Pons (tissue), 1 donor: ENCODE results near the gene CAT.
A peak's percentile ranks its signal among the peaks of the same experiment; 100 is the strongest.

Experiments used
- DNase-seq: peaks from one replicate; pipeline ENCODE4 v3.0.0-alpha.2; 2016; ENCODE audit warnings: low spot score

The CAT gene

DNA sequence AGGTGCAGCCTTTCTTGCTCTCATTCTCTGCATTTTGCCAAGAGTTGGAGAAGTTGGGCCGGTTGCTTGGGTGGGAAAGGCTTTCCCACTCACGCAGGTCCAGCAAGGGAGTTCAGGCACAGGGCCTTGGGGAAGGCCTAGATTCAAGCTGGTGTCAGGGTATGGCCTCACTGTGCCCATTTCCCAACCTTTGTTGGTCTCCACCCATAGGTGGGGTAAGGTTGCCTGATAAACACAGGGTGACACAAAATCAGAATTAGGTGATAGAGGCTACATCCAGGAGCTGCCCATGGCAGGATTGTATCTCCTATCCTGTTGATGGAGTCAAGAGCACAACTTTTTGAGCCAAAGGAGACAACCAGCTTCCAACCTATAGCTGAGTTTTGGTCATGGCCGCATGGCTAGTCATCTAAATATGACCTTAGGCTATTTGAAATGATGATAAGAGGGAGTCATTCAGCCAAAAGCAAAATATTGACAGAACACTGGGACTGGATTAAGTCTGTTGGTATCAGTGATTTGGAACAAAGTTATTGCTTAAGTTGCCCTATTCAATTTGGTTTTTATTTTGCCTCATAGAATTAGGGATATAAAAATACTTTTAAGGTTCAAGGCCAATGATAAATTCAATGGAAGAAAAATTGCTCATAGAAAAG lies 20.9 kb downstream of the CAT start:
- DNase-seq = no peak

DNA sequence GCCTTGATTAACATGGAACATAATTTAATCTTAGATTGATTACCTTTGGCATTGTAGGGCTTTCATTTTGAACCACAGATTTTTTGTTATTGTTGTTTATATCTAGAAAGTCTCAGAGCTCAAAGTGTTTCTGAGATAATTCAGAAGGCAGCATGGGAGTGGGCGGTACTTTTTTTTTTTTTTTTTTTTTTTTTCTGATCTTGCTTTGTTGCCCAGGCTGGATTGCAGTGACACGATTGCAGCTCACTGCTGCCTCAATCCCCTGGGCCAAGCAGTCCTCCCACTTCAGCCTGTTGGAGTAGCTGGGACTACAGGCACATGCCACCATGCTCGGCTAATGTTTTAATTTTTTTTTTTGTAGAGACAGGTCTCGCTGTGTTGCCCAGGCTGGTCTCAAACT lies 21.5 kb downstream of the CAT start:
- no peak for DNase-seq

DNA sequence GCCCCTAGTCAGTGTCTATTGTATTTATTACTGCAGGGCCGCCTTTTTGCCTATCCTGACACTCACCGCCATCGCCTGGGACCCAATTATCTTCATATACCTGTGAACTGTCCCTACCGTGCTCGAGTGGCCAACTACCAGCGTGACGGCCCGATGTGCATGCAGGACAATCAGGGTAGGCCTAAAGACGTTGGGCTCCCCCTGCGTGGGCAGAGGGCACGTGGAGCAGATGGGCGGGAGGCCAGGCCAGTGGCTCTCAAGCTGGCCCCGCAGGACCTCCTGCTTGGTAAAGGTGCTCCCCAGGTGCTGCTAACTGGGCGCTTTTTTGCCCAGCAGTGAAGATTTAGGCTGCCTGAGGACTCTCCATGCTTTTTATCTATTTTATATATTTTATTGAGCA lies 22.5 kb downstream of the CAT start:
- no peak for DNase-seq

DNA sequence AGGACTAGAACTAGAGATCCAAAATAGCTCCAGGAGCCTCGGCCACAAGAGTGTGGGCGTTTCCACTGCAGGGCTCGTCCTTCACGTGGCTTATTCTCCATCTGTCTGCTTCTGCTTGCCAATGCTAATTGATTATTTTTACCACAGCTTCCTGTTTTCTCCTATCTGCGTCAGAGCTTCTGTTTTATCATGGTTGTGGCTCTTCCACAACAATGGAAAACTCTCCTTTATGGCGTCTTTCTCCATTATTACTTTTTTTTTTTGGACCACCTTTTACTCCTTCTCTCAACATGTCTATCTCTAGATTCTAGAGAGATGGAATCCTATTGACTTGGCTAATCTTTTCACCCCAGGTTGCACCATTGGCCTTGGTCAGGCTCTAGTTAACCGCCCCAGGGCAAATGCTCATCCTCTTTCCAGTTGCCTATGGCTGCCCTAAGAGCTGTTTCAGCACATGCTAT lies 25.9 kb downstream of the CAT start:
- no peak for DNase-seq

DNA sequence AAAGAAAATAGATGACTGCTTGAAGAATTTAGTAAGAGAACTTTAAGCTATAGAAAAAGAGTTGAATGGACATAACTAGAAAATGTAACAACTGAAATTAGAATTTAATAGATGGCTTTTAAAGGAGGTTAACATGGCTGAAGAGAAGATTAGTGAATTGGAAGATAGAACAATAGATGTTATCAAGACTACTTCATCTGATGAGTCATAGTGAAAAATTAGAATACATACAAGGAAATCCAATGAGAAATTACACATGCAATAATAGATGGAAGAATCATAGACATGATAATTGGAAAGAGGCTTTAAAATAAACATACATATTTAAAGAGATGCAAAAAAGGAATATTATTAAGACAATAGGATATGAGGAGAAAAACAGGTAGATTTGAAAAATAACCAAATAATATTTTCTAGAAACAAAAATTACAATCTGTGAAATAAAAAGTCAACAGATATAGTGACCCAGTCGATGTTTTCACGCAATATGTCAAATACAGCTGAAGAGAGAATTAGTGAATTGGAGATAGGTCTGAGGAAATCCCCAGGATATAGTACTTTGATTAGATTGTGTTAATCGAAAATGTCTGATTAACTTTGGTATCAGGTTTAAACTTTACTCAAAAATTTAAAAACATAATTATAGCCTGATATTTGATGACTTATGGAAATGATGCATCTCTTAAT lies 28.2 kb downstream of the CAT start:
- no peak for DNase-seq

DNA sequence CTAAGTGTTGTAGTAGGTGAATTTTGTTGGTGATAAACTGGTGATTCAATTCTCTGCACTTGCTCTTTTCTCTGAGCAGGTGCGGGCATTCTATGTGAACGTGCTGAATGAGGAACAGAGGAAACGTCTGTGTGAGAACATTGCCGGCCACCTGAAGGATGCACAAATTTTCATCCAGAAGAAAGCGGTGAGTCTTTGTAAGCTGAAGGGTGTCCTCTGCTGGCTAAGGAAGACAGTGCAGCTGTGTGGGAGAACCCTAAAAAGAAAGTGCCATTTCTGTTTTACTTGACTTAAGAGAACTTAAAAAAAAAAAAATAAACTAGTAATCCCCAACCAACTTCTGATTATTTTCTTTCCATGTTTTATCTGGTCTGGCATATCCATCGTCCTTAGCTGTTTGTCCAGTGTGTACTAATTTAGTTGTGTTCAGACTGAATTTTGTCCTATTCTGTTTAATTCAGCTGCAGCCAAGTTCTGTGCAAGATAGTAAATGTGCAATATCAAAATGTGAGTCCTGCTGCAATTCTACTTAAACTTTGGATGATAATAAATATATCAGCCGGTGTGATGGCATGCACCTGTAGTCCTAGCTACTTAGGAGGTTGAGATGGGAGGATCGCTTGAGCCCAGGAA lies 29.6 kb downstream of the CAT start:
- DNase-seq = no peak

DNA sequence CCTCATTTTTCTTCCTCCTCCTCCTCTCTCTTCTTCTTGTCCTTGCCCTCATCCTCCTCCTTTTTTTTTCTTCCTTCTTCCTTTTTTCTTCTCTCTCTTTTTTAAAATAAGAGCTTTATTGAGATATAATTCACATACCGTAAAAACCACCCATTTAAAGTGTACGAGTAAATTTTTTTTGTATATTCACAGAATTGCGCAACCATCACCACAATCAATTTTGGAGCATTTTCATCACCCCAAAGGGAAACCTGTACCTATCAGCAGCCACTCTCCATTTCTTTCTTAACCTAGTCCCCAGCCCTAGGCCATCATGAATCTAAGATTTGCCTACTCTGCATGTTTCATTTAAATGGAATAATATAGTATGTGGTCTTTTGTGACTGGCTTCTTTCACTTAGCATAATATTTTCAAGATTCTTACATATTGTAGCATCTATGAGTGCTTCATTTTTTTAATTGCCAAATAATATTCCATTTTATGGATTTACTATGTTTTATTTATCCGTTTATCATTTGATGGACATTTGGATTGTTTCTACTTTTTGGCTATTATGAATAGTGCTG lies 35.0 kb downstream of the CAT start:
- DNase-seq = no peak

DNA sequence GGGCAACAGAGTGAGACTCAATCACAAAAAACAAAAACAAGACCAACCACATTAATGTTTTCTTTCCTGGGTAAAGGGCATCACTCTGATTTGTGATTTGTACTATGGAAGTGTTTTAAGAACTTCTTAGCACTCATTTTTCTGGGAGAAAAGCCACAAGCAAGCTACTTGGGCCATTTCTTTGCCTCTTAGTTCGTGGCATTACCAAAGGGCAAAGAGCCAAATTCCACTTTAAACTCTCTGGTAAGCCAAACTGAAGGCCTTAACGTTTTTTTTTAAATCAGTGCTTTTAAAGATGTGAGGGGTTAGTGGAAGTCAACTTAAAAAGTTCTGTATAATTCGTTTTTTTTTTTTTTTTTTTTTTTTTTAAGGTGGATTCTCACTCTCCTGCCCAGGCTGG lies 36.9 kb downstream of the CAT start:
- DNase-seq = no peak

DNA sequence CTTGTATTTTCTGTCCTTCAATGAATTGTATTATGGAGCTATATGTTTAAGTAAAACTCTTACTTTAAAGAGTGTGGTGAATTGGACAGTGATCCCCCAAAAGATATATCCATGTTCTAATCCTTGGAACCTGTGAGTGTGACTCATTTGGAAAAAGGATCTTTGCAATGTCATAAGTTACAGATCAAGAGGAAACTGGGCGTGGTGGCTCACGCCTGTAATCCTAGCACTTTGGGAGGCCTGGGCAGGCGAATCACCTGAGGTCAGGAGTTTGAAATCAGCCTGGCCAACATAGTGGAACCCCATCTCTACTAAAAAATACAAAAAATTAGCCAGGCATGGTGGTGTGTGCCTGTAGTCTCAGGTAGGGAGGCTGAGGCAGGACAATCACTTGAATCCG lies 38.1 kb downstream of the CAT start:
- no peak for DNase-seq

DNA sequence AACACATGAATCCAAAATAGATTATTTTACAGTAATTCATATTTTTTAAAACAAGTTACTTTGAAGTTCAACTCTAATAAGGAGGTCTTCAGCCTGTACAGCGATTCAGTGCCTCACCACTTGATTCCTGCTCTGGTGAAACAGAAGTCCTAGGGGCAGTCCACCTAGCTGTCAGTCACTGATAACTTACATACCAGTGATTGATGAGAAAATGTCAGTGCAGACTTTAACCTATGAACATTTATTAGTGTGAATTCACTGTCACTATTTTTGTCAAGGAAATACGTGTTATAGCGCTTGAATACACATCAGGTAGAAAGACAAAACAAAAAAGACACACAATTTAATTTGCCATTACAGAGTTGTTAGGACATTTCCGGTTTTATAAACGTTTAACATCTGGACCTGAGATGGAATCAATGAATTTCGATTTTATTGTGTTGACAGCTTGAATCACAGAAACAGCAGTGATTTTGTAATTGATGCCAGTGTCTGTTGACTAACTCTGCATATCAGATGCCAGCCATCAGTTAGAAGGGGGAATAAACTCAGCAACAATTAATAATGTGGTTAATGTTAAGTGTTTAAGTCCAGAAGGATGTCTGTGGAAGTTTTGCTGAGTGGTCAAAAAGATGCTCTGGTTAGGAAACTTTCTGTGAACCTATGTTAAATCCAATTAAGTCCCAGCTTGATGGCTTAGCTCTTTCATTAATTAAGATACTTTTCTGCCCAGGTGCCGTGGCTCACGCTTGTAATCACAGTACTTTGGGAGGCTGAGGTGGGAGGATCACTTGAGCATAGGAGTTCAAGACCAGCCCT lies 40.3 kb downstream of the CAT start:
- DNase-seq = no peak

DNA sequence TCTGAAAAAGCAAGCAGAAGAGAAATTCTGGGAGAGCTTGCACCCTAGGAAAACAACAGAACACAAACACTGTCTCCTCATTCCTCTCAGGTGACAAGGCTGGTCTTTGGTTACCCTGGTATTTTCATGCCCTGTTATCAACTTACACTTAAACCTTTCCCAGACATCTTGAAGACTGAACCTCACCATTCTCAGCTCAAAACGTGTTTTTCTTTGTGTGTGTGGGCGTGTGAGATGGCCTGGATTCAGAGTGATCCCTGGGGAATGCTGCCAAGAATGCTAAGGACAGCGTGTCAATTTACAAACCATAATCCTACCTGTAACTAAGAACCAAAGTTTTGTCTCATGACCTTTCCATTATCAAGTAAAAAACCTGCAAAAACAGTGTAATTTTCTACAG lies 41.6 kb downstream of the CAT start:
- no peak for DNase-seq

DNA sequence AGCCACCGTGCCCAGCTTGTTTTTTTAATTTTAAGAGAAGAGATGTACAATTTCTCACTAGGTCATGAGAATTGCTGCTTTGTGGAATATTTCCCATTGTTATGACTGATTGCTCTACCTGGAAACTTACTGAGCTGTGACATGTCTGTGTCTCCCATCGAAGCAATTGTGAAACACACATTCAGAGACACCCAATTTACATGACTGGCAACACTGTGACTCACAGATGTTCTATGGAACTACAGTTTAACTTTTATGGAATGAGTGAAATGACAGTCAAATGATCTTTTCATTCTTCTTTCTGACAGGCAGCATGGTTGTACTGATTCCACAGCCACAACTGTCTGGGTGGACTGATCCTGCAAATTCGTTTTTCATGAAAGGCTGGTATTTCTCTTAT lies 42.6 kb downstream of the CAT start:
- DNase-seq = no peak

DNA sequence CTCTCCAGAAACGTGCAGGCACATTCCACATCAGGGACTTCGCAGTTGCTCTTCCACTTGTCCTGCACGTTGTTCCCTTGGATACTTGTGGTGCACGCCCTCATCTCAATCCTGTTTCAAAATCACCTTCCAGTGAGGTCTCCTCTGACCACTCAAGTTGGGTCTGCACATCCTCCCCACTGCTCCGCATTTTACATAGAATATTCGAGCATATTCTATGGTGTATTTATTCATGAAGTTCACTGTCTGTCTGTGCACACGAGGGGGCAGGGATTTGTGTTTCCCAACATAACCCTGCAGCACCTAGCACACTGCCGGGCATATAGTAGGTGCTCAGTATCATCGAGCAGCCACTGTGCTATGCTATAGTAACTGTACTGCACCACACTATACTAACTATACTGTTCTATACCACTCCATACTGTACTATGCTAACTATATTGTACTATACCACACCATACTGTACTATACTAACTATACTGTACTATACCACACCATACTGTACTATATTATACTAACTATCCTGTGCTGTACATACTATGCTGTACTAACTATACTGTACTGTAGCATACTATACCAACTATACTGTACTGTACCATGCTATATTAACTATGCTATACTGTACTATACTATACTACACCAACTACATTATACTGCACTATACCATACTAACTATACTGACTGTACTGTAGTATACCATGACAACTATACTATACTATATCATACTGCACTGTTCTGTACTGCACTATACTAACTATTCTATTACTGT lies 44.6 kb downstream of the CAT start:
- DNase-seq = no peak

DNA sequence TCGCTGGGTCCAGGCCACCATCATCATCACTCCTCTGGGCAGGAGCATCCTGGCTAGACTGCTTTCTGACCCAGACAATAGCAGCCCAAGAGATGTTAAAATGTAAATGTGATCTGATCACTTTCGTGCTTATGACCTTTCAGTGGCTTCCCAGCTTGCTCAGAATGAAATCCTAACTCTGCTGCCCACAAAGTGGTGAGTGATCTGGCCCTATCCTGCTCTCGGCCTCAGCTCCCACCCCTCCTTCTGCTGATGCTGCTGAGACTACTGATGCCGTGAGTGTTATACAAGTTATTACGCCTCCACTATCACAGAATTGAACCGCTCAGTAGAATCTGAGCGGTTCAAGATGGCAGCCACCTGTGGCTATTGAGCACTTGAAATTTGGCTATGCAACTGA lies 48.7 kb downstream of the CAT start:
- DNase-seq = no peak

DNA sequence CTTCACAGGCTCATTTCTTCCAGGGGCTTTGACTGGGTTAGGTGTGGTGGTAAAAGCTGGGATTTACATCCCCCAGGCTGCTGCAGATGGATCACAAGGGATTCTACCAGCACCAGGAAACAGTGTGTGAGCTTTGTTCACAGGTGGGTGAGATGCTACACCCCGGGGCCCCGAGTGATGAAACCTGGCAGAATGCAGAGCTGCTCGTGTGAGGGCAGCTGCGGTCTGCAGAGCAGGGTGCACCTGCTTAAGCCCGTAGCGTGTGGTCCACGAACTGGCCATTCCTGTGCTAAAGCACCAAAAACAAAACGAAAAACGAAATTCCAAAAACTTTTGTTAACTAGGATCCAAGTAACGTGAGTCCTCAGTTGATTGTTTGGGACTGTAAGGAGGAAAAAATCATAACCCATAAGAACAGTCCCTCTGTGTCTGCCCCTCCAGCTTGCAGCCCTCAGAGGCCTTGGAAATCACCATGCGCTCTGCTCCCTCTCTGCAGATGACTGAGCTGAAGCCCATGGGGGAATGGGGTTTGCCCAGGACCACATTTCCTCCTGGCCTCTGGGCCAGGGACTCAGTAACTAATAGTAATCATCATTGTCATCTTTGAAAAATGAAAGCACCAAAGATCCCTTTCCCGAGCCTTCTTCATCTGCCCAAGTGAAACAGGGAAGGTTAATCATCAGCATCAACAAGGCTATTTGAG lies 50.3 kb downstream of the CAT start:
- no peak for DNase-seq

DNA sequence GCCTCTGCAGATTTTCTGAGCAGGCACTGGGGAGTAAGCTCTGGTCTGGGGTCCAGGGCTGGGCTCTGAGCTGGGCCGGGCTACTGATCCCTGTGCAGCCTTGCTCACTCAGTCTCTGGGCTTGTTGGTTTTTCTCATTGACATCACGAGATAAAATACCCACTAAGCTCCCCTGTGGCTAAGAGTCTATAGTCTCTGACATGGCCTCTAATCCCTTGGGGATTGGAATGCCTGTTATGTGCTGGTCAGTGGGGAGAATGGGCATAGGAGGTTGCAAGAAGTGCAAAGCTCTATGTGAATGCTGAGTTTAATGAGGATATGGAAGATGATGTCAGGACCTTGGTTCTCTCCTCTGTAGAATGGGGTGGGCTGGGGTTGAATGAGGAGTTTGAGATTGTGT lies 51.6 kb downstream of the CAT start:
- no peak for DNase-seq

DNA sequence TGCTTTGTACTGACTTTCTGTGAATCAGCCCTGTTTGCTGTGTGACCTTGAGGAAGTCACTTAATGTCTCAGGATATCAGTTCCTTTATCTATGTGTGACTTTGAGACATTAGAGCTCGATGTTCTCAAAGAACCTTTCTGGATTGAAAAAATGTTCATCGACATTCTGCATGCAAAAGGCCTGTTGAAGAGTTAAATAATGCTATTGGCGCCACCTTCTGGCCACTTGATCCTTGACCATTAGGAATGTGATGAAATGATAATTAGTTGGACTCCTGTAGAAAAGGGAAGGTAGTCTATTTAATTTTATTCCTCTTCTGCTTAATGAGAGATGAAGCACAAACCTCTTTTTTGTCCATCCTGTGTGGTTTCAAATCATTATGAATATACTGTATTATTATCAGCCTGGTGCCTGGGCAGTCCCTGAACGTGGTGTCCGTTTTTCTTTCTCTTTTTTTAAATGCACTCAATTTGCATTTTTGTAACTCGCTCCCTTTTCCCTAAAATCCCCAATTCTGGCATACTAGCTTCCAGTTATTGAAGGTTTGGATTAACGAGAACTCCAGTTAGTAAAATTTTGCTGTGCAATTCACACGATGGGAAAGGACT lies 54.2 kb downstream of the CAT start:
- peak; percentile 83 for DNase-seq

DNA sequence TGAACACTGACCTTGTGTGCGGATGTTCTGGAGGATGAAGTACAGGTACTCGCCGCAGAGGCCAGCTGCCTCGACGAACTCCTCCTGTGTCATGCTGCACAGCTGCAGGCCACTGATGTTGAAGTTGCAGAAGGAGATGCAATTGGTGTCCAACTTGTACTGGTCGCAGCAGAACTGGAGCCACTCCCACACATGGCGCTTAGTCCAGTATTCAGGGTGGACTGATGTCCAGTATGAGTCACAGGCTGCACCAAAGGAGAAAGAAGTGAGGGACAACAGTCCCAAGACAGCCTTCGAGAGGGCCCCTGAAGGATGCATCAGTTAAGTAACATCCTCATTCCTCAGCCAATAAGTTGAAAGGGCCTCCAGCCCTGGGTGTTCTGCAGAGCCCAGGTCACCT lies 54.7 kb downstream of the CAT start:
- no peak for DNase-seq

DNA sequence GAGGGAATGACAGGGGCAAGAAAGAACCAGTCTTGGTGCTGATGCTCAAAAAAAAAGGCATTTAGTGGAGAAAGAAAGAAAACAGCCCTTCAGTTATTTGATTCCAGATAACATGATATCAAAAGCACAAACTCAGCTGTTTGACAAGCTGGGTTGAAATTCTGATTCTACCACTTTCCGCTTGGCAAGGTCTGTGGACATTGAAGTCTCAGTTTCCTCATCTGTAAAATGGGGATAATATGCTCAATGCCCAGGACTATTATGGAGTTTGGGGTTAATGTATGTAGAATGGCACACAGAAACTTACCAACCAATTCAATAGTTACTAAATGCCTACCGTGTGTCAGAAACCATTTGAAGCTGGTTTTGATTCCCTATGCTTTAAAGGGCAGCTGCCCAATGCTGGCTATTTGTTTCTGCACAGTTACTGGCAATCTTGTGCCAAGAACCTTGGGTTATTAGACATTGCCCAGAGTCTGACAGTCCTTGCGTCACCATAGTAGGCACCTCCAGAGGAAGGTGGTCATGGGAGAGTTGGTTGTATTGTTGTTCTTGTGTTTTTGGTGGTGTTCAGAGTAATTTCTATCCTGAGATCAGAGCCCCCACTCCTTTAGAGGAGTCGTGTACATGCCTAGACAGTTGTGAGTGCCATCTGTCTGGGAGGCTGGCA lies 55.3 kb downstream of the CAT start:
- DNase-seq = no peak

DNA sequence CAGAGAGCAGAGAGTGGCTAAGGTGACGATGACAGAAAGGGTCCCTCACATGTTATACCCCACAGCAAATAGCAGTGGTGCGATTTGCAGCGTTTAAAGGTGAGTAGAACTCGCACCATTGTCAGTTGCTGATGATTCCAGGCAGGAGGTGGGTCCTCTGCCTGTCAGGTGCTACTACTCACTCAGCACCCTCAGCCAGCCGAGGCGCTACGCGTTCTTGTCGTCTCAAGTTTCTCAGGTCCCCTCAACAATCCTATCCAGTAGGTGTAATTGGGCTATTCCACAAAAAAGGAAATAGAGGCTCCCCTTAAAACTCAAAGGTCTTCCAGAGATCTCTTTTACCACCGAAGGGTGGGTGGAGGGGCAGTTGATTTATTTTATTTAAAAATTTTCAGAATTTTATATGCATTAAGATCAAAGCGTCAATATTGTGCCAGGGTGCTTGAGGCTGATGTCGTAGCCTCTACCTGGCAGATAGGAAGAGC lies 56.5 kb downstream of the CAT start:
- DNase-seq = no peak
